KMS-11 (cell line): ENCODE results near the gene CDC25A.

Experiments used
- H2AFZ ChIP-seq: fragments of 200-600 bp; sonication (generic); 2 replicates; pipeline ENCODE4 v1.6.1; 2016; ENCODE audit warnings: antibody characterized with exemption, mixed run types, low read depth
- H3K27ac ChIP-seq: fragments of 200-600 bp; sonication (generic); 2 replicates; pipeline ENCODE4 v1.6.1; 2016; ENCODE audit warnings: mild to moderate bottlenecking, mixed run types
- H3K27me3 ChIP-seq: fragments of 200-600 bp; sonication (generic); 2 replicates; pipeline ENCODE4 v1.6.1; 2017; ENCODE audit warnings: mild to moderate bottlenecking, low read depth, mixed run types, moderate library complexity; ENCODE audit not compliant: insufficient read depth
- H3K36me3 ChIP-seq: fragments of 200-600 bp; sonication (generic); 2 replicates; pipeline ENCODE4 v1.6.1; 2017; ENCODE audit warnings: mild to moderate bottlenecking, mixed run types; ENCODE audit not compliant: insufficient read depth
- H3K4me1 ChIP-seq: fragments of 200-600 bp; sonication (generic); 2 replicates; pipeline ENCODE4 v1.6.1; 2016; ENCODE audit warnings: mild to moderate bottlenecking, low read depth, mixed run types; ENCODE audit not compliant: poor library complexity, severe bottlenecking
- H3K4me2 ChIP-seq: fragments of 200-600 bp; sonication (generic); 2 replicates; pipeline ENCODE4 v1.7.0; 2016; ENCODE audit warnings: mild to moderate bottlenecking, mixed run types
- H3K4me3 ChIP-seq: fragments of 200-600 bp; sonication (generic); IDR thresholded peaks from 2 replicates; pipeline ENCODE4 v1.6.1; 2017; ENCODE audit warnings: low read depth, low read length, mixed read lengths; ENCODE audit not compliant: insufficient read depth
- H3K79me2 ChIP-seq: fragments of 200-600 bp; sonication (generic); 2 replicates; pipeline ENCODE4 v1.6.1; 2016; ENCODE audit warnings: low read depth, mixed run types; ENCODE audit not compliant: insufficient read depth
- H3K9ac ChIP-seq: fragments of 200-600 bp; sonication (generic); 2 replicates; pipeline ENCODE4 v1.6.1; 2016; ENCODE audit warnings: mild to moderate bottlenecking, mixed run types
- H4K20me1 ChIP-seq: fragments of 200-600 bp; sonication (generic); 2 replicates; pipeline ENCODE4 v1.6.1; 2016; ENCODE audit warnings: mild to moderate bottlenecking, mixed run types; ENCODE audit not compliant: insufficient read depth
- CTCF ChIP-seq: fragments of 200-600 bp; sonication (generic); conservative IDR thresholded peaks from 2 replicates; pipeline ENCODE4 v1.6.1; 2017; ENCODE audit warnings: low read depth, mild to moderate bottlenecking, antibody characterized with exemption, low read length, moderate library complexity, mixed read lengths

Gene CDC25A

GRCh38 chr3:48157202-48157840 lies 30.9 kb downstream of the CDC25A start:
- no peak for TF ChIP-seq CTCF
- no peaks in the 10 kb centered on the region for H3K79me2 ChIP-seq
- no peak overlapping the region for H2AFZ ChIP-seq
- no peaks in the 10 kb centered on the region for H4K20me1 ChIP-seq
- H3K4me3 ChIP-seq: no peak overlapping the region
- H3K4me2 ChIP-seq: no peak overlapping the region
- no peaks in the 10 kb centered on the region for H3K4me1 ChIP-seq
- no peak overlapping the region for H3K9ac ChIP-seq
- H3K27ac ChIP-seq: no peak overlapping the region
- H3K36me3 ChIP-seq: no peaks in the 10 kb centered on the region; the same call in 1 of the 2 replicates
- no peaks in the 10 kb centered on the region for H3K27me3 ChIP-seq

GRCh38 chr3:48156163-48156562 lies 32.1 kb downstream of the CDC25A start:
- H3K9ac ChIP-seq: no peak overlapping the region
- no peaks in the 10 kb centered on the region for H3K27me3 ChIP-seq
- no peaks in the 10 kb centered on the region; the same call in 1 of the 2 replicates for H3K36me3 ChIP-seq
- H4K20me1 ChIP-seq: no peaks in the 10 kb centered on the region
- no peak overlapping the region for H3K4me2 ChIP-seq
- TF ChIP-seq CTCF: no peak
- no peak overlapping the region for H2AFZ ChIP-seq
- H3K4me1 ChIP-seq: no peaks in the 10 kb centered on the region
- no peaks in the 10 kb centered on the region for H3K79me2 ChIP-seq
- no peak overlapping the region for H3K27ac ChIP-seq
- no peak overlapping the region for H3K4me3 ChIP-seq

- Histone ChIP-seq H4K20me1 (no peaks in the 10 kb centered on the region), H3K4me1 (no peaks in the 10 kb centered on the region), H3K36me3 (no peaks in the 10 kb centered on the region; the same call in 1 of the 2 replicates), H3K4me3 (no peak overlapping the region), H3K9ac (no peak overlapping the region), H3K27ac (no peak overlapping the region), H3K27me3 (no peaks in the 10 kb centered on the region), H2AFZ (no peak overlapping the region), H3K79me2 (no peaks in the 10 kb centered on the region), H3K4me2 (no peak overlapping the region)
- no peak for TF ChIP-seq CTCF
Measured at GRCh38 chr3:48155122-48155521, 33.1 kb downstream of the CDC25A start.

DNA sequence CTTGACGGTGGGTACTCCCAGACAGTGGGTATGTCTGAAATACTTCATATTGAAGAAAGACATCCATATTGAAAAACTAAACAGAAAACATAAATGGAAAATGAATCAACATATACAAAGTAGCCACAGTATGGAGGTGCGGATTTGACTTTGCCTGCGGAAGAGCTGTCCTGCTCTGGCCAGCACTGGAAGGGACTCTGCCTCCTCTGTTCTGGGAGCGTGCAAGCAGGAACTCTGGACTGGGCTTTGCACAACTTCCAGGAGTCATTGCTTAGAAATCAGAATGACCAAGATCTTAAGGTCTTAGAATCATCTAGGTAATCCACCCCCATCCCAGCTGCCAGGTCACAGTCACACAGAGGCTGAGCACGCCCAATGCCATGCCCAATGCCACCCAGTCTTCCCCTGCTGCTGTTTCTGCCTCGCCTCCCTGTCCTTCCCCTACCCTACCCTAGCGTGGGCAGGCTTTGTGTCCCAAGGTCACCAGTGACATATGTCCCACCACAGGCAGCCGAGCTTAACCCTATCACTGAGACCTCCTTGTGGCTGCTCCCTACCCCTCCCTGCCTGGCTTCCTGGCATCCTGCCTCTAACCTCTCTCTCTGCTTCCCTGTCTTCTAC lies 36.3 kb downstream of the CDC25A start:
- Histone ChIP-seq H3K79me2 (no peaks in the 10 kb centered on the region), H2AFZ (no peak overlapping the region), H3K27ac (no peak overlapping the region), H3K9ac (no peak overlapping the region), H3K4me2 (no peak overlapping the region), H3K4me1 (no peaks in the 10 kb centered on the region), H3K36me3 (no peaks in the 10 kb centered on the region), H4K20me1 (no peaks in the 10 kb centered on the region), H3K4me3 (no peak overlapping the region), H3K27me3 (no peaks in the 10 kb centered on the region)
- TF ChIP-seq CTCF: no peak
